GM19099 (cell line): ENCODE results near the gene INPP4A.

ENCODE experiments used
- POLR2A ChIP-seq: IDR thresholded peaks from 3 replicates; pipeline ENCODE4 v1.6.1; 2011; ENCODE audit warnings: low read depth; ENCODE audit not compliant: insufficient read length; ENCODE audit errors: extremely low read depth

The INPP4A gene

DNA sequence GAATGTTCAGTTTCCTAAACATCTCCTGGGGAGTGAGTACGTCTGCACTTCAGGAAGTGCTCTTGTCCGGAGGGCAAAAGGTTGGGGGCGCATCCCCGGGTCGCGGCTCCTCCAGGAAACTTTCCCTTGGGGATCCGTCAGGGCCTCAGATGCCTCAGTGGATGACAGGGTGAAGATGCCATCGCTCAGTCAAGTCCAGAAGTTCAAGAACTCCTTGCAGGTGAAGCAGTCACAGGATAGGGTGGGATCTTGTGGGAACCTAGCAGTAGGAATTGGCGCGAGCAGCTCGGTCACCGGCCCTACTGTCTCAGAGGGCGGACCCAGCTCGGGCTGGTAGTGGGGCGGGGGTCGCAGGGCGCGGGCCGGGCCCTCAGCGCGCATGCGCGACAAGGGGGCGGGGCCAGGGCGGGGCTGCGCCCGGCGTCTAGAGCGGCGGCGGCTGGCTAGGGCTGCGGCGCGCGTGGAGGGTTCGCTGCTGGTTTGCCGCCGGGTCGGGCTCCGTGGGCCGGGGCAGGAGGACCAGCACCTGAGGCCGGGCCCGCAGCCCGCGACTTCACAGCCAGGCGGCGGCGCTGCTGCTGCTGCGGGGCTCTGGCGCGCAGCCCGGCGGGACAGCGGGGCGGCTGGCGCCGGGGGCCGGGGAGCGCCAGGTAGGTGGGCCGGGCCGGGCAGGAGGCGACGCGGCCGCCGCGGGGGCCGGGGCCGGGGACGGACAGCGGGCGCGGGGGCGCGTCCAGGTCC lies at the start of gene INPP4A:
INPP4A (plus strand) TSS at position 423 of the 741 bp plus-strand sequence. CDS start 75,191 bp downstream, outside the sequence.
- TF ChIP-seq POLR2A, result peak; percentile 72

DNA sequence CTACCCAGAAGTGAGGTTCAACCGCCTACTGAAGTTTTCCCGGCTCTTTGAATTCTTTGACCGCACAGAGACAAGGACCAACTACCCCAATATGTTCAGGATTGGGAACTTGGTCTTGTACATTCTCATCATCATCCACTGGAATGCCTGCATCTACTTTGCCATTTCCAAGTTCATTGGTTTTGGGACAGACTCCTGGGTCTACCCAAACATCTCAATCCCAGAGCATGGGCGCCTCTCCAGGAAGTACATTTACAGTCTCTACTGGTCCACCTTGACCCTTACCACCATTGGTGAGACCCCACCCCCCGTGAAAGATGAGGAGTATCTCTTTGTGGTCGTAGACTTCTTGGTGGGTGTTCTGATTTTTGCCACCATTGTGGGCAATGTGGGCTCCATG lies 48.7 kb upstream of the INPP4A start:
- TF ChIP-seq POLR2A, result no peak

DNA sequence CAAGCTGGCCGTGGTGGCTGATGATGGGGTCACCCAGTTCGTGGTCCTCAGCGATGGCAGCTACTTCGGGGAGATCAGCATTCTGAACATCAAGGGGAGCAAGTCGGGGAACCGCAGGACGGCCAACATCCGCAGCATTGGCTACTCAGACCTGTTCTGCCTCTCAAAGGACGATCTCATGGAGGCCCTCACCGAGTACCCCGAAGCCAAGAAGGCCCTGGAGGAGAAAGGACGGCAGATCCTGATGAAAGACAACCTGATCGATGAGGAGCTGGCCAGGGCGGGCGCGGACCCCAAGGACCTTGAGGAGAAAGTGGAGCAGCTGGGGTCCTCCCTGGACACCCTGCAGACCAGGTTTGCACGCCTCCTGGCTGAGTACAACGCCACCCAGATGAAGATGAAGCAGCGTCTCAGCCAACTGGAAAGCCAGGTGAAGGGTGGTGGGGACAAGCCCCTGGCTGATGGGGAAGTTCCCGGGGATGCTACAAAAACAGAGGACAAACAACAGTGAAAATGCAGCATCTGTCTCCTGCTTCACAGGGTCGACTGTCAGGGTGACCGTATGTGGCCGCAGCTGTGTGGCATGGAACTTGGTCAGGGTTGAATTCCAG lies 47.8 kb upstream of the INPP4A start:
- no peak for TF ChIP-seq POLR2A

DNA sequence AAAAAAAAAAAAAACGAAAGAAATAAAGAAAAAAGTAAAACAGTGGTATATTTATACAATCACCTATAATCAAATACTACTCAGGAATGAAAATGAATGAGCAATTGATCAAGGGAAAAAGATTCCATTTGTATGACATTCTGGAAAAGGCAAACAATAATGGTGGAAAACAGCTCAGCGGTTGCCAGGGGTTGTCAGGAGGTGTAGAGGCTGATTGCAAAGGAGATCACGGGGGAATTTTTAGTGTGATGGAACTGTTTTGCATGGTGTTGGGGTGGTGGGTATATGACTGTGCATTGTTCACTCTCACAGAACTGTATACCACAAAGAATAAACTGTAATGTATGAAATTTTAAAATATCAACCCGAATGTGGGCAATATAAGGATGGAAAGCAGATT lies 45.5 kb upstream of the INPP4A start:
- no peak for TF ChIP-seq POLR2A

DNA sequence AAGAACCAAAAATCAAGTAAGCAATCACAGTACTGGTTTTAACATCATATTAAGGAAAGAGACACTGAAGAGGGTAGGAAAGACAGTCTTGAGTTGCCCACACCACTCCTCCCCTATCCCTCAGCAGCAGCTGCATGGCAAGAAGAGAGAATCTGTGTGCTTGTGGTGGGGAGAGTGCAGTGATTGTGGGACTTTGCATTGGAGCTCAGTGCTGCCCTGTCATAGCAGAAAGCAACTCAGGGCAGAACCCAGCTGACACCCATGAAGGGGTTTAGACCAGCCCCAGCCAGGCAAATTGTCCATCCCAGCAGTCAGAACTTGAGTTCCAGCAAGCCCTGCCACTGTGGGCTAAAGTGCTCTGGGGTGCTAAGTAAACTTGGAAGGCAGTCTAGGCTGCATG lies 40.8 kb upstream of the INPP4A start:
- no peak for TF ChIP-seq POLR2A

DNA sequence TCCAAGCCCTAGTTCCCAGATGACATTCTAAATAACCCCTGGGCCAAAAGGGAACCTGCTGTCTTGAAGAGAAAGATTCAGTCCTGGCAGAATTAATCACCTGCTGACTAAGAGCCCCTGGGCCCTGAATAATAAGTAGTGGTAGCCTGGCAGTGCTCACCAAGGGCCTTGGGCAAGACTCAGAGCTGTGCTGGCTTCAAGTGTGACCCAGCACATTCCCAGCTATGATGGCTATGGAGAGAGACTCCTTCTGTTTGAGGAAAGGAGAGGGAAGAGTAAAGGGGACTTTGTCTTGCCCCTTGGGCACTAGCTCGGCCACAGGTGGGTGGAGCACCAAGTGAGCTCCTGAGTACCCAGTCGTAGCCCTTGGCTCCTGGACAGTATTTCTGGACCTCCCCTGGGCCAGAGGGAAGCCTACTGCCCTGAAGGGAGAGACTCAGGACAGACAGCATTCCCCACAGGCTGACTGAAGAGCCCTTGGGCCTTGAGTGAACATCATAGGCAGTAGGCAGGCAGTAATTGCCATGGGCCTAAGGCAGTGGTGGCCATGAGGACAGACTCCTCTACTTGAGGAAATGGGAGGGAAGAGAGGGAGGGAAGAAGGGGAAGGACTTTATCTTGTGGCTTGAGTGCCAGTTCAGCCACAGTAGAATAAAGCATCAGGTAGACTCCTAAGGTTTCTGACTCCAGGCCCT lies 40.0 kb upstream of the INPP4A start:
- TF ChIP-seq POLR2A, result no peak

DNA sequence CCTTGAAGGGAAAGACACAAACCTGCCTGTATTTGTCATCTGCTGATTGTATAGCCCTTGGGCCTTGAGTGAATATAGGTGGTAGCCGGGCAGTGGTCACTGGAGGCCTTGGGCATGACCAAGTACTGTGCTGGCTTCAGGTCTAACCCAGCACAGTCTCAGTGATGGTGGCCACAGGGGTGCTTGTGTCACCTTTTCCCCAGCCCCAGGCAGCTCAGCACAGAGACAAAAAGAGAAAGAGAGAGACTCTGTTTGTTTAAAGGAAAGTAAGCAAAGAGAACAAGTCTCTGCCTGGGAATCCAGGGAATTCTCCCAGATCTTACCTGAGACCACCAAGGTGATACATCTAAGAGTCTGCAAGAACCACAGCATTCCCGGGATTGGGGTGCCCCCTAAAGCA lies 39.4 kb upstream of the INPP4A start:
- no peak for TF ChIP-seq POLR2A

DNA sequence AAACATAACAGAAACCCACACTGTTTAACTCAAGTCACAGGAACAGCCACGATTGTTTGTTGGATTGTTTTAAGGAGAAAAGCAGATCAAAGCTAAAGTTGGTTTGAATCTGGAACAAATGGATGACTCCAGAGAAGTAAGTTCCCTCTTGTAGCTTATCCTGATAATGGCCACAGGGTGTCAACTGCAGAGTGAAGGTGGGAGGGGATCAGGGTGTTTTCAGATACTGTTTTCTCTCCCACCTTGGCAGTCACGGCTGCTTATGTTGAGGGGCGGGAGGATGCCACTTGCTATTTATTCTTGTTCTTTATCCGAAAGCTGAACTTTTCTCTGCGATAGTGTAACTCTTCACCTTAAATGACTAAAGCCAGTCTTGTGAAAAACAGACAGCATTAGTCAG lies 36.5 kb upstream of the INPP4A start:
- TF ChIP-seq POLR2A, result no peak

DNA sequence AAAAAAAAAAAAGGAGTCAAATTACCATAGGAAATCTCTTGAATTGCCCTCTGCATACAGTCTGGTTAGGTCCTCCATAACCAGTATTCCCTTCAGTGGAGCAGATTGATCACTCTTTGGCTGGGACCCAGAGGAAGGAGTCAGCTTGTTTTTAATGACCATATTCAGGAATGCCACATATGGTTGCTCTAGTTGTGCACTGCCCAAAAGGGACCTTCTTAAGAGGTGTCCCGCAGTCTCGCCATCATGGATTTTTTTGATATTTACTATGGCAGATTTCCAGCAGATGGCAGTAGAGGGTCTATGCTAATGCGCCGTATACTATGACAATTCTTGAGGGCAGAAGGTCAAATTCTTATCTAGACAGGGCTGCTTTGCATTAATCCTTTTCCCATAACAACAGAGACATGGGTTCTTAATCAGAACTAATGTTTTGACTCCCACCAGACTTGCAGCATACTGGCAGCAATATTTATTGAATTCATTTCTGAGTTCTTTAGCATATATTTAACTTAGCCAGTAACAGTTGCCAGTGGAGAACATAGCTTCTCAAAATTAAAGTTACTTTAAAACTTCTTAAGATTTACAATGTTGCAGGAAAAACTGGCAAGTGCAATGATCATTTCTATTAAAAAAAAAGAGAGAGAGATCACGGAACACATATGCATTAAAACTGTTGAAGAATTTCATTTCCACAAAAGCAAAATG lies 31.8 kb upstream of the INPP4A start:
- no peak for TF ChIP-seq POLR2A

DNA sequence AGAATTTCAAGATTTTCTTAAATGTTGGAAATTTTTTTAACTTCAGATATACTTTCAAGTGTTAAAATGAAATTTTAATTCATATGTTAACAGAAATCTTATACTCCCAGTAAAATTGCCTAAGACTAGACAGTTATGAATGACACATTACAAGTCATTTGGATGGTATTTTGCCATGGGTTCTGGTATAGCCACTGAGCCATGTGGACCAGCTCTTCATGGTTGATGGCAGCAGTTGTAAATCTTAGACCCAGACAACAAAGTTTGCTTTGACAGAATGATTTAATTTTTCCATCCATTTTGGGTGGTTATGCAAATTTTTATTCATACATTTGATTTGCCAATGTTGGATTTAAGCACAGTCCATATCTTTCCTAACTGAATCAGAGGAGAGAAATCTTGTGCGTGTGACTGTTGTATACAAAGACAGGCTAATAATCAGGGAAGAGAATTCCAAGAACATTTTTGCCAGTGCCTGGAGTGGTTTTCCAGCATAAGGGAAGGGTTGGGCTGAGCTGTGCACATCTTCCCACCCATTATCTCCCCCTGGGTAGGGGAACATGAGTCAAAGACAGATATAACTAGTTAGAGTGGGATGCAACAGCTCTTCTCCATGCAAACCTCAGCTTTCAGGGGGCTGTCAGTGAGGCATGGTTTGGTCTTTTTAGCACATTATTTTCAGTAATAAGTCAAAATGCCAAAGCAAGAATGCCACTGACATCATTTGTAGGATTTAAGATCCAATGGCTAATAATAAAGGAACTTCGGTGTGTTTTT lies 28.1 kb upstream of the INPP4A start:
- TF ChIP-seq POLR2A, result no peak

DNA sequence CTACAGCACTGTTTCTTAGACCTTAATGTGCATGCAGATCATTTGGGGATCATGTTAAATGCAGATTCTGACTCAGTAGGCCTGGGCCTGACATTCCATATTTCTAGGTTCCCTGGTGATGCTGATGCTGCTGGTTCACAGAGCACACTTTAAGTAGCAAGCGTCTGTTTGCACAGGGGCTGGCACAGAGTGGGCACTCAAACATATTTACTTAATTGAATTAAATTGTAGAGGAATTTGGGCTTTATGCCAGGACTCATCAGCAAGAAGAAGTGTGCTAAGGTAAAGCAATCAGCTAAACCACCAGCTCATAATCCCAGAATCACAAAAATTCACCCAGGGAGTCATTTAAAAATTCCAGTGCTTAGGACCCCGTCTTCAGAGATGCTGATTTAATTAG lies 25.1 kb upstream of the INPP4A start:
- no peak for TF ChIP-seq POLR2A

DNA sequence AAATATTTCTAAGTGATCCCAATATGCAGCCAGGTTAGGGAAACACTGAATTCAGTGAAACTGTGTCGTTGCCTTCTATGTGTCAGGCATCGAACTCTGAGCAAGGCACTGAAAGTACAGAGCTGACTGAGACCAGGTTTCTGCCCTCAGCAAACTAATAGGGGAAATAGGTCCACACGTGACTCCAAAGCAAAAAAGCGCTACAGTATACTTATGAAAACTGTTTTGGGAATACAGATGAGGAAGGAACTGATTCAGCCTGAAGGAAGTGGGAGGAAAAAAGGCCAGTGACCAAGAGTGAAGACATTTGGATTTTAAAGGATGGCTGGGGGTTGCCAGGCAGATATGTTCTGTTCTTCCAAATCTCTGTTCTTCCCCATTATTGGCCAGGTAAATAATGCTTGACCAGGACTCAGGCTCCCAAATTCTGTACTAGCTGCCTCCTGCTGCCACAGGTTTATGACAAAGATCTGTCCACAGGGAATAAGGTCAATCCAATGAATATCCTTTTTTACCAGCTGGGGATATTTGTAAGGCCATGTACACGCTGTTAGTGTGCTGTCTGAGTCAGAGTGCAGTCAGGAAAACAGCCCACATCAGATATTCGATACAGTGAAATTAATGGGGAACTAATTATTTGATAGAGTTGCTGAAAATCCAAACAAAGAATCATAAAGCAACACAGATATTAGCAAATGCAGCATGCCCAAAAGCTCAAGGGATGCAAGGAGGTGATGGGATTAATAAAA lies 24.5 kb upstream of the INPP4A start:
- no peak for TF ChIP-seq POLR2A

DNA sequence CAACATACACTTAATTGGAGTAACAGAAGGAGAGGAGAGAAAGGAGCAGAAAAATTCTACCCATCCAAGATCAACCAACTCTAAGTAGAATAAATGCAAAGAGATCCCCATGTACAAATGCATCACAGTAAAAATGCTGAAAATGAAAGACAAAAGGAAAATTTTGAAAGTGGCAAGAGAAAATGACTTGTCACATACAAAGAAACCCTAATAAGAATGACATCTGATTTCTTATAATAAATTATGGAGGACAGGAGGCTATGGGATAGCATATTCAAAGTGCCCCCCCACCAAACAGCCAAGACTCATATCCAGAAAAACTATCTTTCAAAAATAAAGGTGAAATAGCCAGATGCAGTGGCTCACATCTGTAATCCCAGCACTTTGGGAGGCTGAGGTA lies 22.2 kb upstream of the INPP4A start:
- TF ChIP-seq POLR2A, result no peak

DNA sequence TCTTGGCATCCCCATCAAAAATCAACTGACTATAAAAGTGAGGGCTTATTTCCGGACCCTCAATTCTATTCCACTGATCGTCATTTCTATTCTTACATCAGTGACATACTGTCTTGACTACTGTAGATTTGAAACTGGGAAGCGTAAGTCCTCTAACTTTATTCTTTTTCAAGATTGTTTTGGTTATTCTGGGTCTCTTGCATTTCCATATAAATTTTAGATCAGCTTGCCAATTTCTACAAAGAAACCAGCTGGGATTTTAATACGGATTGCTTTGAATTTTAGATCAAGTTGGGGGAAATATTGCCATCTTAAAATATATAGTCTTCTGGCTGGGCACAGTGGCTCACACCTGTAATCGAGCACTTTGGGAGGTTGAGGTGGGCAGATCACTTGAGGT lies 17.9 kb upstream of the INPP4A start:
- TF ChIP-seq POLR2A, result no peak

DNA sequence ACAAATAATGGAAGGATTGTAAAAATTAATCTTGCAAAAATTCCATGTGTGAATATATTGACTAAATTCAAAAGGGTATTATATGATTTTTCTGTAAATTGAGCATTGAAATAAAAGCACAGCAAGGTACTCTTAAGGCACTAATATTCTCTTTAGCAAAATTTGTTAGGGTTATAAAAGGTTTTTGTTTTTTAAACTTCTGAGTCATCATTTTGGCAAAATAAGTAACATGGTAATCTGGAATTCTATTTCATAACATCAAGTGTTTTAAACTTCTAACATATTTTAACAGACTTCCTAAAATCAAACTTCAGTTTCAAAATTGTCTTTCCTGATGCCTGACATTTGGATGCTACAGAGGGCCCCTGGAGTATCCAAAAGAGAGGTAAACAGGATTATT lies 12.5 kb upstream of the INPP4A start:
- TF ChIP-seq POLR2A, result no peak
